DMS 273 (cell line): ENCODE data around the gene WDHD1.
"Not testable (repeated sequence)": the region's sequence is repeated elsewhere in the genome, so short reads cannot be mapped to it uniquely, and the experiment has no call there.

Experiments used
- DNase-seq: peaks from one replicate; lab custom pipeline; 2025; ENCODE audit not compliant: unreplicated experiment; lab: John Stamatoyannopoulos, UW

The WDHD1 gene

DNA sequence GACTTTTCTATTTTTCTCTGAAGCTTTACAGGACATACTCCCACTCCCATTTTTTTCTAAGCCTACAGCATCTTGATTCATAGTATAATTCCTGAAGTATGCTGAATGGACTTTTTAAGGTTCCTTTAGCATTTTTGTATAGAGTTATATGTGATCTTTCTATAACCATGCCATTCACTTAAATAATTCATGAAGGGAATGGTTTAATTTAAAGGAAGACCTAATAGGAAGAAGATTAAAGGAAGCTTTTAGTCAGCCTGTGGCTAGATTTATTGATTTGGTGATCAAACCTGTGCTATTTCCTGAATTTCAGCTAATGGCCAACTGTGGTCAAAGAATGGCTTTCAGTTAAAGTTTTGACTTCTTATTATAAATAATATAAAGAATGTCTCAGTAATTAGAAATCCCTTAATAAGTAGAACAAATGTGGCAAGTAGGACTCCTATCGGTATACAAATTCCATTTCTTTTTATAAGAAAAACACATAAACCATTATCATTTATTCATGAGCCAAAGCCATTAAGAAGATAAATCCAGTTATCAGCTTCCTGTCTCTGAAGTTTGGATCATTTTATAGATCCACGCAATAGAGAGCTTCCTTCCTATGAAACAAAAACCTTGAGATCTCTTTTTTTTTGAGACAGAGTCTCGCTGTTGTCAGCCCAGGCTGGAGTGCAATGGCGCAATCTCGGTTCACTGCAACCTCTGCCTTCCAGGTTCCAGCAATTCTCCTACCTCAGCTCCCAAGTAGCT, 20.6 kb upstream of the WDHD1 start:
- no peak for DNase-seq

DNA sequence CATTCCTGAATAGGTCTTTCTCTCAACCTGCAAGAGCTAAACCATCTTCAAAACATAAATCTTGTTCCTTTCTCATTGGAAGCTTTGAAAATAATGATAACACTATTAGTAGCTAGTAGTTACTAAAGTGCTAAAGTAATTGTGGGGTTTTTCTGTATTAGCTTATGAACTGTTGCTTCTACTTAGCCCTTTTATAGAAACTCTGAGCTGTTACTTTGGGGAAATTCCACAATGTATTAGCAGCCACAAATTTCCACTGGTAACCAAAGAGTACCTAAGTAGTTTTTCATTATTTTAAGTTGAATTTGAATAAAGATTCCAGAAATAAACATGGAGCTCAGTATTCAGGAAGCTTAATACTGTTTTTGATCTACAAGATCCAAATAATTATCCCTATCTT, 18.2 kb upstream of the WDHD1 start:
- DNase-seq: no peak

- DNase-seq: no peak
These were observed 16.6 kb upstream of the WDHD1 start for GRCh38 chr14:55043528-55043927.

GRCh38 chr14:55038708-55039107, 11.8 kb upstream of the WDHD1 start:
- DNase-seq: no peak

DNA sequence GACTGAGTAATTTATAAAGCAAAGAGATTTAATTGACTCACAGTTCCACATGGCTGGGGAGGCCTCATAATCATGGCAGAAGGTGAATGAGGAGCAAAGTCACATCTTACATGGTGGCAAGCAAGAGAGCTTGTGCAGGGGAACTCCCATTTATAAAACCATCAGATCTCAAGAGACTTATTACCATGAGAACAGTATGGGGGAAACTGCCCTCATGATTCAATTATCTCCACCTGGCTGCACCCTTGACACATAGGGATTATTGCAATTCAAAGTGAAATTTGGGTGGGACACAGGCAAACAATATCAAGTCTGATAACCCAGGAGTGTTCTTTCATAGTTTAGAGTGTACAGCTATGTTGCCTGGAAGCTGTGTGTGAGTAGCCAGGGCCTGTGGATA, 11.1 kb upstream of the WDHD1 start:
- not testable (repeated sequence) for DNase-seq

GRCh38 chr14:55031190-55031589, 4.3 kb upstream of the WDHD1 start:
- DNase-seq: no peak

DNA sequence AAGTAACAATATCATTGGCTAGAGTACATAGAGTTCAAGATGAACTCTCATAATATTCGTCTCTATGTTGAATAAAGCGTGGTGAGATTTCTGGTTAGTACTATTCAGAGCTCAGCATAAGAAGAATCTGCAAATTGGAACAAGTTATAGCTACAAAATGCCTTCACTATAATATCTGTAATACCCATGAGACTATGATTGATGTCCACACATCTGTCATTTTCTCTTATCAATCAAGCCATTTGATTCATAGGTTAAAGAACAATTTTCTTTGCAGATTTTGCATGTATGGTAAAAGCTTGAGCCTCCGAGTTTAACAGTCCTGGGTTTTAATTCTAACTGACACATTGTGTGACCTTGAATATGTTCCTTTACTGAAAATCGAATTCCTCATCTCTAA, 1.6 kb upstream of the WDHD1 start:
- no peak for DNase-seq

- peak; percentile 16 for DNase-seq
These were observed 1.2 kb upstream of the WDHD1 start for GRCh38 chr14:55028066-55028465.

- no peak for DNase-seq
These were observed 482 bp downstream of the WDHD1 start for GRCh38 chr14:55026441-55026792.

DNA sequence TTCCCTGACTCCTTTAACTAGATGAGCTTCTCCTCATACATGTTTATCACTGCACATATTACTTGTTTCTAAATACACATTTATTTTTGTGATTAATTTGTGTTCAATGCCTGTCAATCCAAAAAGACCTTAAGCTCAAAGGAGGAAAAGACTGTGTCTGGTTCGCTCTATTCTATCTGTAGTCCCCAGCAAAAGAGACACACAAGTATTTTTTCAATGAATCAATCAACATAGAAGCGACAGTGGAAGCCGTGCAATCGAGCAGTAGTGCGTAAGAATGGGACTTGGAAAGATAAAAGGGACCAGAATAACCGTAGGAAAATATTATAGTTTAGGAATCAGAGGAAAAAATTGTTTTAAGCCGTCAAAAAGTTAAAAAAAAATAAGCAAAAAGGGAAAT, 951 bp downstream of the WDHD1 start:
- DNase-seq: no peak

- not testable (repeated sequence) for DNase-seq
These were observed 2.5 kb downstream of the WDHD1 start for GRCh38 chr14:55024365-55024764.

DNA sequence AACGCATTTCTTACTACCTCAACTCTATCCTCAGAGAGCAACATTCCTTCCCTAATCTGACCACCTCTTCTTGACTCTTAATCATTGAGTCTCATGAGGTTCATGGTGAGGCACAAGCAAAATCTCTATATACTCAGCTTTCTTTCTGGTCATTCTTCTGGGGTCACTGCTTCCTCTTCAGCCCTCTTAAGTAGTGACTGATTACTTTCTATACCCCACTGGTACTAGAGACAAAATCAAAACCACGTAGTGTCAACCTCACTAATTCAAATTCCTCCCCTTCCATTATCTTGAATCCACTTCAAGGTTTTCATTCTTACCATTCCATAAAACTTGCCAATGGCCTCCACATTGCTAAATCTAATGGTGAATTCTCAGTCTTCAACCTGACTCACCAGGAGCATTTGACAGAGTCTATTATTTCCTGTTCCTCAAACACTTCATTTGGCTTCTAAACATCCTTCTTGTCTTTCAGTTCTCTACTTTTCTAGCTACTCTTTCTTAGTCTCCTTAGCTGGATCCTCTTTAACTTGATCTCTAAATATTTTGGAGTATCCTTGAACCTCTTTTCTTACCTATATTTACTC, 6.8 kb downstream of the WDHD1 start:
- no peak for DNase-seq

DNA sequence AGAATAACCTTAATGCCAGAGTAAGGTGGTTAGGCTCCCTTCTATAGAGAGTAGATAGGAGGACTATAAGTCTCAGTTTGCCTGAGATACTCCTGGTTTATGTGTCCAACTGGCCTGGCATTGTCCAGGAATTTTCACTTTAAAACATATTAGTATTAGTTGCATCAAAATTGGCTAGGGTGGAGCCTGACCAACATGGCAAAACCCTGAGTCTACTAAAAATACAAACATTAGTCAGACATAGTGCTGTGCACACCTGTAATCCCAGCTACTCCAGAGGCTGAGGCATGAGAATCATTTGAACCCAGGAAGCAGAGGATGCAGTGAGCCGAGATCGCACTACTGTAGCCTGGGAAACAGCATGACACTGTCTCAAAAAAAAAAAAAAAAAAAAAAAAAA, 11.9 kb downstream of the WDHD1 start:
- no peak for DNase-seq

DNA sequence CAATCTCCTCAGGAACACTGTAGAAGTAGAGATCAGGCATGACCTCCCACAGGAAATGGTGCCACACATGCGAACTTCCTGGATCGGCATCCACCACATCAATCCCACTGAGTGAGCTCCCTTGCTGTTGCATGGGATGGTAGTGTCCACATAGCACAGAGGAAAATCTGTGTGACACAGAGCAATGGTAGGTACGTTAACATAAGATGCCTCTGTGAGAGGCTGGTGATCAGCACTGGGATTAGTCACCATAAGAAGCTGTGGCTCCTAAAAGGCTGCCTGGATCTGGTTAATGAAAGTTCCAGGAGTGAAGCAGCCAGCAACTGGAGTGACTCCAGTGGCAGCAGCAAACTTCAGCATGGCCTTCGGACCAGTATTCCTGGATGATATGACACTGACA, 21.8 kb downstream of the WDHD1 start:
- DNase-seq: no peak

- no peak for DNase-seq
These were observed 26.5 kb downstream of the WDHD1 start for GRCh38 chr14:55000381-55000780.

GRCh38 chr14:54985156-54985555, 41.7 kb downstream of the WDHD1 start:
- no peak for DNase-seq

DNA sequence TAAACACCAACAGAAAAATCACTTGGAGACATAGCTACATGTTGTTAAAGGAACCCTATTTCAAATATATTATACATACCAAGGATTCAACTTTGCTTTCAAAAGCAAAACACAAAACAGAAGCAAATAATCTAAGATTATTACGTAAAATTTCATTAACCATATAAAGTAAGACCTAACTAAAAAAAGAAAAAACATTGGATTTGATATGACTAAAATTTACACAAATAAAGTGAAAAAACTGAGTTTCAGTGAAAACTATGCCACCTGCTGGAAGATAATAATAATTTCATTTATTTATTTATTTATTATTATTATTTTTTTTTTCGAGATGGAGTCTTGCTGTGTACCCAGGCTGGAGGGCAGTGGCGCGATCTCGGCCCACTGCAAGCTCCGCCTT, 45.2 kb downstream of the WDHD1 start:
- DNase-seq: no peak

DNA sequence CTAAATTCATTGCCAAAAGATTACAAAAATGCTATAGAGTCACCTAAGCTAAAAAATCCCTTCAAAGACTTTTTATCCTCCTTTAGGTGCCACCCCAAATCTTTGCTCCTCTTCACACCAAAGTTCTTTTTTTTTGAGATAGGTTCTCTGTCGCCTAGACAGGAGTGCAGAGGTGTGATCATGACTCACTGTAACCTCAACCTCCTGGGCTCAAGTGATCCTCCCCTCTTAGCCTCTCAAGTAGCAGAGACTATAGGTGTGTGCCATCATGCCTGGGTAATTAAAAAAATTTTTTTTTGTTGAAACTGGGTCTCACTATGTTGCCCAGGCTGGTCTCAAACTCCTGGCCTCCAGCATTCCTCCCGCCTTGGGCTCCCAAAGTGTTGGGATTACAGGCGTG, 47.9 kb downstream of the WDHD1 start:
- DNase-seq: no peak

- DNase-seq: no peak
These were observed 50.6 kb downstream of the WDHD1 start for GRCh38 chr14:54976316-54976715.

DNA sequence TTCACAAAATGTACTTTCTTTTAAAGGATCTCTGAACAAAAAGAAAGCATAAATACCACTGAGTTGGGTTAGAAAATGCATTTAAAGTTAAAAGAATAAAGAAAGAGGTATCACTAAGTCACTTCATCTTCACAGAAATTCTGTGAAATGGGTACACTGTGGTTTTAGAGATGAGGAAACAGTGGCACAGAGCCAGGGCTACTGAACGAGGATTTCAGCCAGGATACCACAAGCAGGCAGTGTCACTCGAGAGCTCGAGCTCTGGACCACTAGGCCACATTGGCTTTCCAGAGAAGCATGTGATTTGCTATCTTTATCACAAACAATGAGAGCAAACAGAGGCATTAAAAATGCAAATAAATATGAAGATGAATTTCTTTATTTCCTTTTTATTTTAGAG, 51.0 kb downstream of the WDHD1 start:
- DNase-seq: no peak

DNA sequence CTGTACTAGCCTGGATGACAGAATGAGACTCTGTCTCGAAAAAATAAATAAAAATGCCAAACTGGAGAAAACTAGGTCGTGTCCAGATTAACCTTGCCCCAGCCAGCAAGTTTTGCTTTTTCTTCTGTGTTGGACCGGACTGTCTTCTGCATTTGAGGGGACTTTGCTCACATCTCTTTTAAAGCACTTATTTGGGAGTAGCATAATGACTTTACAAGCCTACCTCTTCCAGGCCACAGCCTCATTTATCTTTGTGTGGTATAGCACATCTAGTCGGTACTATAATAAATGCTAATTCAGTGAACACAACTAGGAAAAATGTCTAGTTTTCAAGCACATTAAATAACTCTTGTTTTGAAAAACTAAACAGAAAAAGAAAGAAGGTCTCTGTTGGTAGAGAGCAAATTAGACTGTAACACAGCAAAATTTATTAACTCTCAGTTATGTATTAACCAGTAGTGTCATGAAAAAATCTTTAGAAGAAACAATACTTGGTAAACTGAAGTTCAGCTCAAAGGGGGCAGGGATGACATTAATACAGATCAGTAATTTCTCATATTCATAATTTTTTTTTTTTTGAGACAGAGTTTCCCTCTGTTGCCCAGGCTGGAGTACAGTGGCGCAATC, 52.0 kb downstream of the WDHD1 start:
- no peak for DNase-seq

DNA sequence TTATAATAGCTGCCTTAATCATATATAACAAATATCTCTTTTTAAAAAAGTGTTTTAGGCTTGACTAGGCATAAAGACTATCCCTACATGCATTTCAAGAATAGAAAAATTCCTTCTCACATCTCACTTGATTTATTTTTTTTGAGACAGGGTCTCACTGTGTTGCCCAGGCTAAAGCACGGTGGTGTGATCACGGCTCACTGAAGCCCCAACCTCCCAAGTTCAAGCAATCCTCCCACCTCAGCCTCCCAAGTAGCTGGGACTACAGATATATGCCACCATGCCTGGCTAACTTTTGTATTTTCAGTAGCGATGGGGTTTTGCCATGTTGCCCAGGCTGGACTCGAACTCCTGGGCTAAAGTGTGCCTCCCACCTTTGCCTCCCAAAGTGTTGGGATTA, 59.4 kb downstream of the WDHD1 start:
- no peak for DNase-seq

DNA sequence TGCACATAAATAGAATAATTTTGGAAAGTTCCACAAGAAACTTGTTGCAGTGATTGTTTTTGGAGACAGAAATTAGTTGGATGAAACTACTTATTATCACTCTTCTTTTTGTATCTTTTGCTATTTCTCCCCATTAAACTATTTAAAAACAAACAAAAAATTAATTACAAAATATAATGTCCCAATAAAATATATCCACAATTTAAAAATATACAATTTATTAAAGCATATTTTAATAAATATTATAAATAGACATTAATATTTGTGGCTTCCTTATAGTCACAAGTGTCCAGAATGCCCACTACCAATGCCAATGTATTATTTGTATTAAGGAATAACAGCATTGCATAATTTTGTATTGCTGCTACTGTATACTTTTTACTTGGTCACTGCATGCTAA, 71.8 kb downstream of the WDHD1 start:
- no peak for DNase-seq
